ENCODE results near the gene PPARA.

- TF ChIP-seq CTCF (IDR thresholded peaks at IDR 0.05; ENCODE audit: poor library complexity, severe bottlenecking): no peak
- no peak for TF ChIP-seq EP300 (conservative IDR thresholded peaks at IDR 0.05; ENCODE audit: poor library complexity, severe bottlenecking)
- TF ChIP-seq EZH2 (IDR thresholded peaks at IDR 0.05; ENCODE audit: borderline replicate concordance, insufficient read depth, low read length, poor library complexity, severe bottlenecking): no peak
Measured at GRCh38 chr22:46110215-46110614, 40.1 kb upstream of the PPARA start.
